Measurements from ENCODE around the gene SLC4A3. TPM values are rescaled to one million over a fixed set of nuclear protein-coding genes. Genes with fewer than 3 reads are reported as not detected.

SLC4A3 gene
- total RNA-seq, 1 experiment from 2014 or later, result 7.3 TPM

DNA sequence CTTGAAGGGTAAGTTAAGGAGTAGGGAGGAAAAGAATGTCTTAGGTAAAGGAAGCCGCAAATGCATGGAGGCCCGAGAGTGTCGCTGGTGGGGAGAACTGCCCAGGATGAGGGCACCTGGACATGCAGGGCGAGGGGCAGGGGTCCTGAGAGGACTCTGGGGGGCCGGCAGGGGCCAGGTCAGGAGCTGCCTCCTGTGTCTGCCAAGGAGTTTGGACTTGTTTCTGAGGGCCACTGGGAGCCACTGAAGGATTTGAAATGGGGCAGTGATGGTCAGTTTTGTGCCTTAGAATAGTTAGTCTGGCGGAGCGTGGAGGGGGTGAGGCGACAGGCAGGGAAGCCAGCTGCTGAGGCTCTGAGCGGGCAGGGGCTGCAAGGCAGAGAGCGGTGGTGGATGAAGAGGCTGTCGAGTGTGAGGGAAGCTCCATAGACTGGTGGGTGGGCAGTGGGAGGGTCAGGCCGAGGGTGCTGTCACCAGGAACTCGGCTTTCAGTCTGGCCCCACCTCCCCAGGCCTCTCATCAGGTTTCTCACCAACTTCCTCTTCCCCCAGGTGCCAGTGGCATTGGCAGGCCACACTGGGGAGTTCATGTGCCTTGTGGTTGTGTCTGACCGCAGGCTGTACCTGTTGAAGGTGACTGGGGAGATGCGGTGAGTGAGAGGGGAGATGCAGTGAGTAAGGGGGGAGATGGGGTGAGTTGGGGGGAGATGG lies 14.7 kb upstream of the SLC4A3 start:
- Histone ChIP-seq H2AFZ (no peak overlapping the region), H3K27ac (no peak overlapping the region), H3K4me1 (replicated peaks; ENCODE audit: insufficient read depth) (no peaks in the 10 kb centered on the region), H3K36me3 (ENCODE audit: low read depth) (no peaks in the 10 kb centered on the region; the same call in none of the 2 replicates), H3K4me2 (no peak overlapping the region), H4K20me1 (ENCODE audit: insufficient read depth) (no peaks in the 10 kb centered on the region), H3F3A (ENCODE audit: insufficient read depth, low read depth) (no peaks in the 10 kb centered on the region), H3K79me2 (ENCODE audit: low read depth) (no peaks in the 10 kb centered on the region), H3K27me3 (ENCODE audit: insufficient read depth, low read depth) (no peaks in the 10 kb centered on the region), H3K9me3 (ENCODE audit: insufficient read depth, low read depth) (no peaks in the 10 kb centered on the region), H3K9me2 (ENCODE audit: insufficient read depth) (no peaks in the 10 kb centered on the region), H3K4me3 (no peak overlapping the region)
- DNase-seq, result no peak
- intact Hi-C loops (cut with micrococcal nuclease; ENCODE audit: unreplicated experiment), result no loop called here
- no TSS peak for BruUV-seq (replicated peaks)
- ChIA-PET CTCF (interaction anchor here (0.5 kb wide), 1 partner anchor 292 kb away, joined by 3 read pairs; no protein-coding TSS in a partner anchor), POLR2A (ENCODE audit: unreplicated experiment) (interaction anchor here (0.6 kb wide), 1 partner anchor 60 kb away, joined by 3 read pairs; no protein-coding TSS in a partner anchor)
- TF ChIP-seq EZH2 (IDR thresholded peaks at IDR 0.05; ENCODE audit: low read depth), result no peak
- TF ChIP-seq, protein P1, sequence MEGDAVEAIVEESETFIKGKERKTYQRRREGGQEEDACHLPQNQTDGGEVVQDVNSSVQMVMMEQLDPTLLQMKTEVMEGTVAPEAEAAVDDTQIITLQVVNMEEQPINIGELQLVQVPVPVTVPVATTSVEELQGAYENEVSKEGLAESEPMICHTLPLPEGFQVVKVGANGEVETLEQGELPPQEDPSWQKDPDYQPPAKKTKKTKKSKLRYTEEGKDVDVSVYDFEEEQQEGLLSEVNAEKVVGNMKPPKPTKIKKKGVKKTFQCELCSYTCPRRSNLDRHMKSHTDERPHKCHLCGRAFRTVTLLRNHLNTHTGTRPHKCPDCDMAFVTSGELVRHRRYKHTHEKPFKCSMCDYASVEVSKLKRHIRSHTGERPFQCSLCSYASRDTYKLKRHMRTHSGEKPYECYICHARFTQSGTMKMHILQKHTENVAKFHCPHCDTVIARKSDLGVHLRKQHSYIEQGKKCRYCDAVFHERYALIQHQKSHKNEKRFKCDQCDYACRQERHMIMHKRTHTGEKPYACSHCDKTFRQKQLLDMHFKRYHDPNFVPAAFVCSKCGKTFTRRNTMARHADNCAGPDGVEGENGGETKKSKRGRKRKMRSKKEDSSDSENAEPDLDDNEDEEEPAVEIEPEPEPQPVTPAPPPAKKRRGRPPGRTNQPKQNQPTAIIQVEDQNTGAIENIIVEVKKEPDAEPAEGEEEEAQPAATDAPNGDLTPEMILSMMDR (conservative IDR thresholded peaks at IDR 0.05), result no peak

DNA sequence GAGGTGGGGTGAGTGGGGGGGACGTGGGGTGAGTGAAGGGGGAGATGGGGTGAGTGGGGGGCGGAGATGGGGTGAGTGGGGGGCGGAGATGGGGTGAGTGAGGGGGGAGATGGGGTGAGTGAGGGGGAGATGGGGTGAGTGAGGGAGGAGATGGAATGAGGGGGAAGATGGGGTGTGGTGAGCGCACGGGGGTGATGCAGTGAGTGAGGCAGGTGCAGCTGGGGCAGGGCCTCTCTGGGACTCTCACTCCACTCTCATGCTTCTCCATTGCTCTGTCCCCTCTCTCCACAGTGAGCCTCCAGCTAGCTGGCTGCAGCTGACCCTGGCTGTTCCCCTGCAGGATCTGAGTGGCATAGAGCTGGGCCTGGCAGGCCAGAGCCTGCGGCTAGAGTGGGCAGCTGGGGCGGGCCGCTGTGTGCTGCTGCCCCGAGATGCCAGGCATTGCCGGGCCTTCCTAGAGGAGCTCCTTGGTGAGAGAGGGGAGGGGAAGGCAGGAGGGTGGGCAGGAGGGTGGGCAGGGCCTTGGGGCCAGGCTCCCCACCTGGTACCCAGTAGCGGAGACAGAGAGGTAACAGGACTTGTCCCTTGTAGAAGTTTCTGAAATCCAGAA lies 13.9 kb upstream of the SLC4A3 start:
- H3K4me2 ChIP-seq, result no peak overlapping the region
- no peaks in the 10 kb centered on the region for H3K9me3 ChIP-seq (ENCODE audit: insufficient read depth, low read depth)
- H3K36me3 ChIP-seq (ENCODE audit: low read depth), result no peaks in the 10 kb centered on the region; the same call in none of the 2 replicates
- TF ChIP-seq, protein P1 (conservative IDR thresholded peaks at IDR 0.05), result no peak
- TF ChIP-seq EZH2 (IDR thresholded peaks at IDR 0.05; ENCODE audit: low read depth), result no peak
- H3K79me2 ChIP-seq (ENCODE audit: low read depth), result no peaks in the 10 kb centered on the region
- no peak for DNase-seq
- H3K4me3 ChIP-seq, result no peak overlapping the region
- H3F3A ChIP-seq (ENCODE audit: insufficient read depth, low read depth), result no peaks in the 10 kb centered on the region
- no peaks in the 10 kb centered on the region for H4K20me1 ChIP-seq (ENCODE audit: insufficient read depth)
- H3K27ac ChIP-seq, result no peak overlapping the region
- H3K9me2 ChIP-seq (ENCODE audit: insufficient read depth), result no peaks in the 10 kb centered on the region
- ChIA-PET POLR2A (ENCODE audit: unreplicated experiment) (no interaction called here), CTCF (no interaction called here)
- no peaks in the 10 kb centered on the region for H3K4me1 ChIP-seq (replicated peaks; ENCODE audit: insufficient read depth)
- H2AFZ ChIP-seq, result no peak overlapping the region
- H3K27me3 ChIP-seq (ENCODE audit: insufficient read depth, low read depth), result no peaks in the 10 kb centered on the region
- intact Hi-C loops (cut with micrococcal nuclease; ENCODE audit: unreplicated experiment), result no loop called here
- BruUV-seq (replicated peaks), result no TSS peak

DNA sequence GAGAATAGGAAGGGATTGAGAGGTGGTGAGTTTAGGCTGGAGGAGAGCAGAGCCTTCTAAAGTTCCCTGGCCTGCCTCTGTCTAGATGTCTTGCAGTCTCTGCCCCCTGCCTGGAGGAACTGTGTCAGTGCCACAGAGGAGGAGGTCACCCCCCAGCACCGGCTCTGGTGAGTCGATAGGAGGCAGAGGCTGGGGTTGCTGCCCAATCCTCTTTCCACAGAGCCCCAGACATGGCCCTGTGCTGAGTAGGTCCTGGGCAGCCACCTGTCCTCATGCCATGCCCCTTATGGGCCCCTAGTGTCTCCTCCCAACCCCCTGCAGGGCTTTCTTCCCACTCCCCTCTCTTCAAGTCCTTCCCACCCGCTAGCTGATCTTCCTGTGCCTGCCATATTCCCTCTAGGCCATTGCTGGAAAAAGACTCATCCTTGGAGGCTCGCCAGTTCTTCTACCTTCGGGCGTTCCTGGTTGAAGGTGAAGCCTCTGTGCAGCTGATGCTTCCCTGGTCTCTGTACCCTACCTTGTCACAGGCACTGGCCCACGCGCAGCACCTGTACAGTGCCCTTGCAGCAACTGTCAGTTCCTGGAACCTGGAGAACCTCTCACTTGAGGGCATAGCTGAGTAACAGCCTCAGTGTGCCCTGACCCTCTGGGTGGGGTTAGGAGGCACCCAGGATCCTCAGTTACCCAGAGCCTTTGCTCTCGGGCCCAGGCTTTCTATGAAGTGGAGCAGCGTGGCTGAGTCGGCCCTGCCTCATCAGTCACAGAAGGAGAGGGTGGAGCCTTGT lies 13.2 kb upstream of the SLC4A3 start:
- H3K4me1 ChIP-seq (replicated peaks; ENCODE audit: insufficient read depth), result no peaks in the 10 kb centered on the region
- CTCF ChIA-PET, result no interaction called here

More for the DNA sequence above, 13.2 kb upstream of the SLC4A3 start:
- Histone ChIP-seq H3F3A (ENCODE audit: insufficient read depth, low read depth) (no peaks in the 10 kb centered on the region), H2AFZ (no peak overlapping the region), H3K4me2 (no peak overlapping the region), H3K36me3 (ENCODE audit: low read depth) (no peaks in the 10 kb centered on the region; the same call in none of the 2 replicates), H3K79me2 (ENCODE audit: low read depth) (no peaks in the 10 kb centered on the region), H3K27me3 (ENCODE audit: insufficient read depth, low read depth) (no peaks in the 10 kb centered on the region), H4K20me1 (ENCODE audit: insufficient read depth) (no peaks in the 10 kb centered on the region), H3K4me3 (no peak overlapping the region), H3K9me3 (ENCODE audit: insufficient read depth, low read depth) (no peaks in the 10 kb centered on the region), H3K9me2 (ENCODE audit: insufficient read depth) (no peaks in the 10 kb centered on the region), H3K27ac (no peak overlapping the region)
- TF ChIP-seq, protein P1 (conservative IDR thresholded peaks at IDR 0.05), result no peak
- TF ChIP-seq EZH2 (IDR thresholded peaks at IDR 0.05; ENCODE audit: low read depth), result no peak
- no TSS peak for BruUV-seq (replicated peaks)
- intact Hi-C loops (cut with micrococcal nuclease; ENCODE audit: unreplicated experiment), result no loop called here
- POLR2A ChIA-PET (ENCODE audit: unreplicated experiment), result no interaction called here
- DNase-seq, result no peak
